Testis (tissue), 2 donors: Measurements from ENCODE around the gene TGFB1I1.

Experiments used
- POLR2A ChIP-seq: fragments of 450-650 bp; IDR thresholded peaks from one replicate; pipeline ENCODE4 v1.6.1; 2017; ENCODE audit warnings: antibody characterized with exemption, mild to moderate bottlenecking, moderate library complexity
- TF ChIP-seq, protein P1 (sequence below), 3 experiments: fragments of 450-650 bp in 2 of 3; fragments of 200-600 bp in 1 of 3; sonication (generic) in 1 of 3; IDR thresholded peaks; one replicate each; pipeline ENCODE4 v1.5.1; 2016 to 2019; ENCODE audit warnings: antibody characterized with exemption in 3 of 3, mild to moderate bottlenecking in 2 of 3, moderate library complexity in 1 of 3

DNA sequence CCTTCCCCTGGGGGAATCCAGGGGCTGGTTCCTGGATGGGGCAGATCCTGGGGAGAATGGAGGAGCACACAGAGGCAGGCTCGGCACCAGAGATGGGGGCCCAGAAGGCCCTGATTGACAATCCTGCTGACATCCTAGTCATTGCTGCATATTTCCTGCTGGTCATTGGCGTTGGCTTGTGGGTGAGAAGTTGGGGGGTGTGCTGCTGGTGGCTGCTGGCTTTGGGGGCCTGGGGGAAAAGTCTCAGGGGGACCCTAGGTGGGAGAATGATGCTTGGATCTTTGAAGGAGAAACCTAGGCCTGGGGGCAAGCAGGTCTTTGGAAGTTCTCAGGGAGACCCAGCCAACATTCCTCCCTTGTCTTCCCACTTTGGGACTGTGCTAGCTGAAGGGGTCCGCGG is 11.1 kb downstream of the TGFB1I1 start, which contains the start of gene SLC5A2:
- TF ChIP-seq, protein P1, sequence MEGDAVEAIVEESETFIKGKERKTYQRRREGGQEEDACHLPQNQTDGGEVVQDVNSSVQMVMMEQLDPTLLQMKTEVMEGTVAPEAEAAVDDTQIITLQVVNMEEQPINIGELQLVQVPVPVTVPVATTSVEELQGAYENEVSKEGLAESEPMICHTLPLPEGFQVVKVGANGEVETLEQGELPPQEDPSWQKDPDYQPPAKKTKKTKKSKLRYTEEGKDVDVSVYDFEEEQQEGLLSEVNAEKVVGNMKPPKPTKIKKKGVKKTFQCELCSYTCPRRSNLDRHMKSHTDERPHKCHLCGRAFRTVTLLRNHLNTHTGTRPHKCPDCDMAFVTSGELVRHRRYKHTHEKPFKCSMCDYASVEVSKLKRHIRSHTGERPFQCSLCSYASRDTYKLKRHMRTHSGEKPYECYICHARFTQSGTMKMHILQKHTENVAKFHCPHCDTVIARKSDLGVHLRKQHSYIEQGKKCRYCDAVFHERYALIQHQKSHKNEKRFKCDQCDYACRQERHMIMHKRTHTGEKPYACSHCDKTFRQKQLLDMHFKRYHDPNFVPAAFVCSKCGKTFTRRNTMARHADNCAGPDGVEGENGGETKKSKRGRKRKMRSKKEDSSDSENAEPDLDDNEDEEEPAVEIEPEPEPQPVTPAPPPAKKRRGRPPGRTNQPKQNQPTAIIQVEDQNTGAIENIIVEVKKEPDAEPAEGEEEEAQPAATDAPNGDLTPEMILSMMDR (IDR thresholded peaks at IDR 0.05) = no peak
- no peak for TF ChIP-seq POLR2A
